ENCODE results near the gene WBP1.
"Not testable (repeated sequence)": the region's sequence is repeated elsewhere in the genome, so short reads cannot be mapped to it uniquely, and the experiment has no call there.

Gene WBP1

GRCh38 chr2:74428675-74429074 is 29.6 kb upstream of the WBP1 start:
- DNase-seq, result no peak

- no peak for DNase-seq
Observed at GRCh38 chr2:74429487-74430451, 28.5 kb upstream of the WBP1 start.

- DNase-seq, result no peak
Observed at GRCh38 chr2:74430502-74430901, 27.7 kb upstream of the WBP1 start.

DNA sequence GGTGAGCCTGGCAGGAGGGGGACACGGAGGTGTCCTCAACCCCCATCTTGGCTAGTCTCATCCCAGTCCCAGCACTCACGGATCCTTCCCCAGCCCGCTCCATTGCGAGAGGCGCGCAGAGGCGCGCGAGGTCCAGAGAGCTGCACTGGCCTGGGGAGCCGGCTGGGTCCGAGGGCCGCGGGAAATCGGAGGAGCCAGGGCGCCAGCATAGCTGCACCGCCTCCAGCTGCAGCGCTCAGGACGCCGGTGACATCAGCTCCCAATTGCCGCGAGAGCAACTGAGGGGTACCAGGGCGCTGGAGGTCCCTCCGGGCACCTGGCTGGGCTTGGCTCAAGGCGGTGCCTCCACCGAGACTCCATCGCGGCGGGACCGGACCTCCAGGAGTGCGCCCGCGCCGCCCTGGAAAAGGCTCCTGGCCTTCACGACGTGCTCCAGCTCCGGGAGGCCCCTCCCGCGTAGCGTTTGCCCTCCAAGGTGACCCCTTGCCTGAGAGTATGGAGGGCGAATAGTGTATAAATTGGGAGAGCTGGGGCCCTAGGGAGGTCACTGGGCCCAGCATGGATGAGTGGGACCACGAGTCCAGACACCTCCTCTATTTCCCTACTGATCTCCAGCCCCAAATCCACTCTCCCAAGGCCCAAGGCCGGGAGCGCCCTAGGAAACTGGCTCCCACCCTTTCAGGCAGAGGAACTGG is 22.0 kb upstream of the WBP1 start:
- no peak for DNase-seq

DNA sequence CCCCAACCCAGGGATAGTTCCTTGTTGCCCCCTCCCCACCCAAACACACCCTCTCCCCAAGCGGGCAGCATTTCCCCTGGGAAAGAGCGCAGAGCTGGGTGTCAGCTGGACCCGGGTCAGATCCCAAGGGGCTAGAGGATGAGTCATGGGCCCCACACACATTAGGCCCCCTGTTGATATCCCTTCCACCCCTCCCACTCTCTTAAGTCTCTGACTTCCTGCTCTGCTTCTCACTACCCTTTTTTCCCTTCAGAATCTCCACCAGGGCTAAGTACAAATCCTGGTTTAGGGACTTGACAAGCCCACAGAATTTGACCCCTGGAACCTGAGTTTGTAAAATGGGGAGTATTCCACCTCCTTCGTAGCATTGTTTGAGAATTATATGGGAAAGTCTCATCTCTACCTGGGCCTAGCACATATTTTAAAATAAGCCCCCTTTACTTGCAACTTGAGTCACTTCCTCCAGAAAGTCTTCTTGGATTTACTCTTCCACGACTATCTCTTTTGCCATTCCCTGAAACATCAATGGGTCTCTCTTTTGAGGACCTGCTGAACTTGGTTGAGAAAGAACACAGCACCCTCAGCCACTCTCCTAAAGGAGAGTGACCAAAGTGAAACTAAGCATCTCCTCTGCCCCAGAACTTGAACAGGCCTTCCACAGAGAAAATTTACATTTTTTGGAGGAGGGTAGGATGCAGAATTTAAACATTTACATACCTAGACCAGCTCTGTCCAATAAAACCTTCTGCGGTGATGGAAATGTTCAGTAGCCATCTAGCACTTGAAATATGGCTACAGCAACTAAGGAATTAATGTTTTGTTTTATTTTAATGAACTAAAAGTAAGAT is 21.2 kb upstream of the WBP1 start:
- no peak for DNase-seq

GRCh38 chr2:74438248-74438647 is 20.0 kb upstream of the WBP1 start:
- DNase-seq, result no peak

DNA sequence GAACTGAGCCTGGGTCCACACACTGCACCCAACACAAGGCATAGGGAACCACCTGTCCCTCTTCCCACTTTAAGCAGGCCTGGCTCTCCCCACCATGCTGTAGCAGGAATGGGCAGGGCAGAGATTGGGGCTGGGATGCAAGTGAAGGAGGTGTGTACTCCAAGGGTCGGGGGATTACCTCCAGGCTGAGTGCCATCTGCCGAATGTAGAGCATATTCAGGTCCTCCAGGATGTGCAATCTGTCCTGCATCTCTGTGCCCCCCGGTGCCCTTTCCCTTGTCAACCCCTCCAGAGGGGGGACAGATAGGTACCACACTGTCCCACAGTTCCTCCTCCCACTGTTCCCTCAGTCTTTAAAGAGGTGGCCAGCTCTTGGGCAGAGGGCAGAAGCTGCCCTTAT is 18.9 kb upstream of the WBP1 start:
- no peak for DNase-seq

GRCh38 chr2:74439803-74440377 is 18.3 kb upstream of the WBP1 start:
- DNase-seq, result no peak

DNA sequence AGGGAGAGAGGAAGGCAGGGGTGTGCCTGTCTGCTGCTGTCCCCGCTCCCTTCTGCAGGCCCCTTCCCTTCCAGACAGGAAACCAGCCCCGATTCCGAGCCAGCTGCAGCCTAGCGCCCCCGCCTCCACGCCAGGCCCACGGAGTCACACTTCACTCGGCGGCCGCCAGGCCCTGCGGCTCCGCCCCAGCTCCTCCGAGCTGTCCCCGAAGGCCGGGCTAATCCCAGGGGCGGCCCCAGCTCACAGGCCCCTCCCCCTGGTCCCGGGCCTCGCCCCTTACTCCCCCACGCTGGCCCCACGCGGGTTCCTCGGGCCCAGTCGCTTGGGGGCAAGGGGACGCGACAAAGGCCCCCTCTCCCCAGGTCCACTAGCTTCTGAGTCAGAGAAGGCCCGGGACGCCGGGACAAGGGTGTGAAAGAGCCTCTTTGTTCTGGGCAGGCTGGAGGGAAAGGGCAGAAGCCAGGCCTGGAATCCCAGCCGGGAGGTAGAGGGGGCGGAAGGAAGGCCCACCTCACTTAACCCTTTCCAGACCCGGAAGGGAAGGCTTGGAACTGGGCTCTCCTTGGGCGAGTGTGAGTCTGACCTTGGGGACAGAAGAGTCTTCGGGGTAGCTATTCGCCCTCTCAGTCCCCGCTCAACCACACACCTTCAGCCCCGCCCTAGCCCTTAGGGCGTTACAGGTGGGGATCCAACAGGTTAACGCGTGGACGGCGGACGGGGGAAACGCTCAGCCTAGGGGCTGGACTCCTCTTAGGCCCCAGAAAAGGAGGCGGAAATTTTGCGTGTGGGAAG is 17.7 kb upstream of the WBP1 start:
- peak; percentile 81 for DNase-seq

GRCh38 chr2:74441170-74441689 is 17.0 kb upstream of the WBP1 start:
- no peak for DNase-seq

DNA sequence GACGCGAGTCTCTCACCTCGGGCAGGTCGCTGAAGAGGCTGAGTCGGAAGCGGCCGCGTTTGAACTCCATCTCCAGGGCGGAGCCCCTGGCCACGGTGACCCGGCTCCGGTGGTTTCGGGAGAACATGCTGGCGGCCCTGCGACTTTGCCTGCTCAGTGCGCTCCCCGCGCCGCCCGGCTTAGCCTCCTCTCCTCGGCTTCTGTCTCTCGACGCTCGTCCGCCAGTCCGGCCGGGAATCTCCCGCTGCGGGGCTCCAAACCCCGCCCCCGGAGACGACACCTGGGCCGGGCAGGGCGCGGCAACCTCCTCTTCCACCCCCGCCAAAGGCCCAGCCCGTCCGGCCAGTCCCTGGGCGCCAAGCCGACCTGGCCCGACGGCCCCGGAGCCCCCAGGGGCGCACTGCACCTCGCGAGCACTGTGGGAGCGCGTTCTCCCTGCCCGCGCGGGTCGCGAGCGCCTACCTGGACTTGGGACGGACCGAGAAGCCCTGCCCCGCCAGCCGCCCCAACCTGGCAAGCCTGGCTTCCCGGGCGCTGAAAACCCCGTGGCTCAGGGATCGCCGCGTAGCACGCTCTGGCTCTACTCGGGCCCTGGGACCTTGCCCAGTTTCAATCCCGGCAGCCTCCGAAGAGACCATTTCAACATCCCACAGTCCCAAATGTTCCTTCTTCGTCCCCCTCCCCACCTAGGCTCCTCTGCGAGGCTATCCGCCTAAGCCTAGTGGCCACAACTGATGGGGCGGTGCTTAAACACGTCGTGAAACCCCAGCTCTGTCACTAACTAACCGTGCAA is 16.4 kb upstream of the WBP1 start, which contains the start of gene RTKN:
Gene RTKN, minus strand, starts transcription at position 248 of the 793 bp plus-strand sequence. Its CDS starts 121 bp downstream, at position 127.
- DNase-seq, result peak; percentile 83

- DNase-seq, result not testable (repeated sequence)
Observed at GRCh38 chr2:74442483-74443297, 15.5 kb upstream of the WBP1 start.

GRCh38 chr2:74444498-74445318 is 13.5 kb upstream of the WBP1 start:
- DNase-seq, result no peak

DNA sequence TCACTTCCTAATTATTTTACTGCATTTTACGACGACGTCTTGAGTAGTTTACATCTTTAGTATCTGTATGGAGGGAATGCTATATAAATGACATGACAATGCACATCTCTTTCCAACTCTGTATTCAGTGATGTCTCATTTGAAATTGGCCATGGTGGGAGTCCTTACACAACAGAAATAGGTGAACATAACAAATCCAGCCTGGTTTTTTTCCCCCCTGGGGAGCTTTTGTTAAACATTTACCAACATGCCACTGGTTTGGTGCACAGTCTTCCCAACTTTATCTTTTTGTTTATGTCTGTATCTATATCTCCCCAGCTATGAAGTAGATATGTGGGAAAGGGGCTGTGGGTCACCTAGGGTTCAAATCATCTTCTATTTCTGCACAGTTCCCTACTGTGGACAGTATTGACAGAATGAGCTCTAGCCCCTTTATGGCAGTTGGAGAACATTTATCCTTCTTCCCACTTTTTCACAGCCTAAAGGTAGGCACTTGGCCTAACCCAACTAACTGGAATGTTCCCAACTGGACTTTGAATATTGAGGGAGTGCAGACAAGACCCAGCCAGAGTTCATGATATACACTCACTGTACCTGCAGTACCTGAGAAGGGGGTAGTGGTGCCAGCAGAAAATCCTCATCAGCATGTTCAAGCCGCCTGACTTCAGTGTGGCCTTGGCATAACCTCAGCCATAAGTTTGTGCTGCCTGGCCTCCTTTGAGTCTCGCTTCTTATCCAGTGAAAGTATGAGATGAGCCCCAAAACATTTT is 10.8 kb upstream of the WBP1 start:
- DNase-seq, result no peak

DNA sequence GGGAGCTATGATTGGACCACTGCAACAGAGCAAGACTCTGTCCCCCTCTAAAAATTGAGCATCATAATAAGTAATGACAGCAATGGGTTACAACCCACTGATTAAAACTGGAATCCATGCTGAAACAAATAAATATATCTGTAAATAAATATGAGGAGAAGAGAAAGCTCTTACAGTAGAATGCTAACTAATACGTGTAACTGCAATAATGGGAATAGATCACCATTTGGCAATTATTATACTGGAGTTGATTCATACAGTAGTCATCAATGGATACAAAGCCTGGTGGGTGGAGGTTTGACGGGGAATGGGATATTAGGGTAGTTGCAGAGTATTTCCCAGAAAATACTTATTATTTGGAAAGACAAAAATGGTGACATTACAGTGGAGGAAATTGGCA is 9.5 kb upstream of the WBP1 start:
- no peak for DNase-seq

- DNase-seq, result no peak
Observed at GRCh38 chr2:74450570-74451190, 7.6 kb upstream of the WBP1 start.
